Measurements from ENCODE around the gene NCKAP5. TPM values are rescaled to one million over a fixed set of nuclear protein-coding genes. Genes with fewer than 3 reads are reported as not detected.

Gene NCKAP5
- total and polyA plus RNA-seq, 9 of the 15 experiments (the other 6 are each of a cell fraction or from before 2014, with no cell fraction given): not detected

DNA sequence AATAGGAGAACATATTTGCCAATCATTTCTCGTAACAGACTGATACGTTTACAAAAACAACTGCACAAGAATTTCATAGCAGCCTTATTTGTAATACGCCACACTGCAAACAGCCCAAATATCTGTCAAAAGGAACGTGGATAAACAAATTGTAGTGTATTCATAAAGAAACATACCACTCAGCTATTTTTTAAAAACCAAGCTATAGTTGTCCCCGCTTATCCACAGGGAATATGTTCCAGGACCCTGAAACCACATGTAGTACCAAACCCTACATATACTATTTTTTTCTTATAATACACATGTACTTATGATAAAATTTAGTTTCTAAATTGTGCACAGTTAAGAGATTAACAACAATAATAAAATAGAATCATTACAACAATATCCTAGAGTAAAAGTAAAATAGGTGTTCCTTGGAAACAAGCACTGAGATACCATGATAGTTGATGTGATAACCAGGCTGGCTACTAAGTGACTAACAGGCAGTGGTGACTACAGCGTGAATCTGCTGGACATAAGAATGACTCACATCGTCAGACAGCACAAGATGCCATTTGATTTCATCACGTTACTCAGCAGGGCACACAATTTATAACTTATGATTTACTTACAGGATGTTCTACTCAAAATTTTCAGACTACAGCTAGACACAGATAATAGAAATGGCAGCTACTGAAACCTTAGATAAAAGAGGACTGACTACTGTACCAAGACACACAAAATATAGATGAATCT is 367.4 kb downstream of the NCKAP5 start (continued):
- TF ChIP-seq PCBP1 (IDR thresholded peaks at IDR 0.05; ENCODE audit: low read depth, low read length, poor library complexity, severe bottlenecking) (no peak), ZNF57 (CRISPR knock-in tag; IDR thresholded peaks at IDR 0.05) (no peak), ZNF316 (IDR thresholded peaks at IDR 0.05) (no peak), ZNF695 (CRISPR knock-in tag; IDR thresholded peaks at IDR 0.05) (no peak)

- H3K27me3 ChIP-seq (ENCODE audit: control insufficient read depth in 2 of 2, insufficient read depth in 2 of 2, low read length in 2 of 2): no peaks in the 10 kb centered on the region
- H3K9ac ChIP-seq (ENCODE audit: insufficient read depth in 1 of 2, low read depth in 2 of 2, low read length in 2 of 2): no peak overlapping the region
- intact Hi-C loops (cut with micrococcal nuclease) (no loop called here), in situ Hi-C loops (cut with MboI) (no loop called here)
- no peaks in the 10 kb centered on the region for H3K4me1 ChIP-seq (replicated peaks in 1 of 2; ENCODE audit: control insufficient read depth in 2 of 2, insufficient read depth in 2 of 2, low read length in 2 of 2)
- H3K4me3 ChIP-seq: no peak overlapping the region
- BruUV-seq (replicated peaks): no TSS peak
- H4K20me1 ChIP-seq (replicated peaks; ENCODE audit: control insufficient read depth, insufficient read depth, low read length): no peaks in the 10 kb centered on the region
- no peaks in the 10 kb centered on the region for H3K79me2 ChIP-seq (ENCODE audit: control insufficient read depth, insufficient read depth, low read length)
- H3K36me3 ChIP-seq (ENCODE audit: control insufficient read depth, insufficient read depth, low read length): no peaks in the 10 kb centered on the region
- no peak for FAIRE-seq
- no peak for DNase-seq (ENCODE audit: extremely low read depth in 1 of 4, low spot score in 3 of 4)
- H3K9me3 ChIP-seq (replicated peaks; ENCODE audit: control insufficient read depth, insufficient read depth, low read depth, low read length): no peaks in the 10 kb centered on the region
- no peak overlapping the region for H3K4me2 ChIP-seq (ENCODE audit: insufficient read depth, low read length)
- H3K27ac ChIP-seq (ENCODE audit: extremely low read depth, low read depth, low read length): no peak overlapping the region
- POLR2A ChIA-PET: no interaction called here
- CTCF ChIA-PET (ENCODE audit: low intra/inter-chr PET ratio): no interaction called here
- H3K9me1 ChIP-seq (ENCODE audit: control insufficient read depth, insufficient read depth, low read length): no peaks in the 10 kb centered on the region
- H2AFZ ChIP-seq (ENCODE audit: low read depth, low read length): no peak overlapping the region
- 0% methylated on average over 1 of the region's 1 CpG for WGBS (ENCODE audit: insufficient coverage, low coverage, missing lambda C conversion rate)
- no peak for ATAC-seq
- no peak for TF ChIP-seq ZNF589 (CRISPR knock-in tag; IDR thresholded peaks at IDR 0.05; ENCODE audit: low read depth)
- TF ChIP-seq, protein P1, sequence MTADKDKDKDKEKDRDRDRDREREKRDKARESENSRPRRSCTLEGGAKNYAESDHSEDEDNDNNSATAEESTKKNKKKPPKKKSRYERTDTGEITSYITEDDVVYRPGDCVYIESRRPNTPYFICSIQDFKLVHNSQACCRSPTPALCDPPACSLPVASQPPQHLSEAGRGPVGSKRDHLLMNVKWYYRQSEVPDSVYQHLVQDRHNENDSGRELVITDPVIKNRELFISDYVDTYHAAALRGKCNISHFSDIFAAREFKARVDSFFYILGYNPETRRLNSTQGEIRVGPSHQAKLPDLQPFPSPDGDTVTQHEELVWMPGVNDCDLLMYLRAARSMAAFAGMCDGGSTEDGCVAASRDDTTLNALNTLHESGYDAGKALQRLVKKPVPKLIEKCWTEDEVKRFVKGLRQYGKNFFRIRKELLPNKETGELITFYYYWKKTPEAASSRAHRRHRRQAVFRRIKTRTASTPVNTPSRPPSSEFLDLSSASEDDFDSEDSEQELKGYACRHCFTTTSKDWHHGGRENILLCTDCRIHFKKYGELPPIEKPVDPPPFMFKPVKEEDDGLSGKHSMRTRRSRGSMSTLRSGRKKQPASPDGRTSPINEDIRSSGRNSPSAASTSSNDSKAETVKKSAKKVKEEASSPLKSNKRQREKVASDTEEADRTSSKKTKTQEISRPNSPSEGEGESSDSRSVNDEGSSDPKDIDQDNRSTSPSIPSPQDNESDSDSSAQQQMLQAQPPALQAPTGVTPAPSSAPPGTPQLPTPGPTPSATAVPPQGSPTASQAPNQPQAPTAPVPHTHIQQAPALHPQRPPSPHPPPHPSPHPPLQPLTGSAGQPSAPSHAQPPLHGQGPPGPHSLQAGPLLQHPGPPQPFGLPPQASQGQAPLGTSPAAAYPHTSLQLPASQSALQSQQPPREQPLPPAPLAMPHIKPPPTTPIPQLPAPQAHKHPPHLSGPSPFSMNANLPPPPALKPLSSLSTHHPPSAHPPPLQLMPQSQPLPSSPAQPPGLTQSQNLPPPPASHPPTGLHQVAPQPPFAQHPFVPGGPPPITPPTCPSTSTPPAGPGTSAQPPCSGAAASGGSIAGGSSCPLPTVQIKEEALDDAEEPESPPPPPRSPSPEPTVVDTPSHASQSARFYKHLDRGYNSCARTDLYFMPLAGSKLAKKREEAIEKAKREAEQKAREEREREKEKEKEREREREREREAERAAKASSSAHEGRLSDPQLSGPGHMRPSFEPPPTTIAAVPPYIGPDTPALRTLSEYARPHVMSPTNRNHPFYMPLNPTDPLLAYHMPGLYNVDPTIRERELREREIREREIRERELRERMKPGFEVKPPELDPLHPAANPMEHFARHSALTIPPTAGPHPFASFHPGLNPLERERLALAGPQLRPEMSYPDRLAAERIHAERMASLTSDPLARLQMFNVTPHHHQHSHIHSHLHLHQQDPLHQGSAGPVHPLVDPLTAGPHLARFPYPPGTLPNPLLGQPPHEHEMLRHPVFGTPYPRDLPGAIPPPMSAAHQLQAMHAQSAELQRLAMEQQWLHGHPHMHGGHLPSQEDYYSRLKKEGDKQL (CRISPR knock-in tag; IDR thresholded peaks at IDR 0.05; ENCODE audit: borderline replicate concordance): no peak
- TF ChIP-seq ZNF764 (CRISPR knock-in tag; IDR thresholded peaks at IDR 0.05; ENCODE audit: low read depth): no peak
- TF ChIP-seq, protein P2, sequence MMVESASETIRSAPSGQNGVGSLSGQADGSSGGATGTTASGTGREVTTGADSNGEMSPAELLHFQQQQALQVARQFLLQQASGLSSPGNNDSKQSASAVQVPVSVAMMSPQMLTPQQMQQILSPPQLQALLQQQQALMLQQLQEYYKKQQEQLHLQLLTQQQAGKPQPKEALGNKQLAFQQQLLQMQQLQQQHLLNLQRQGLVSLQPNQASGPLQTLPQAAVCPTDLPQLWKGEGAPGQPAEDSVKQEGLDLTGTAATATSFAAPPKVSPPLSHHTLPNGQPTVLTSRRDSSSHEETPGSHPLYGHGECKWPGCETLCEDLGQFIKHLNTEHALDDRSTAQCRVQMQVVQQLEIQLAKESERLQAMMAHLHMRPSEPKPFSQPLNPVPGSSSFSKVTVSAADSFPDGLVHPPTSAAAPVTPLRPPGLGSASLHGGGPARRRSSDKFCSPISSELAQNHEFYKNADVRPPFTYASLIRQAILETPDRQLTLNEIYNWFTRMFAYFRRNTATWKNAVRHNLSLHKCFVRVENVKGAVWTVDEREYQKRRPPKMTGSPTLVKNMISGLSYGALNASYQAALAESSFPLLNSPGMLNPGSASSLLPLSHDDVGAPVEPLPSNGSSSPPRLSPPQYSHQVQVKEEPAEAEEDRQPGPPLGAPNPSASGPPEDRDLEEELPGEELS (CRISPR knock-in tag; IDR thresholded peaks at IDR 0.05; ENCODE audit: borderline replicate concordance): no peak
- no peak for TF ChIP-seq FOXJ2 (tag; IDR thresholded peaks at IDR 0.05)
- TF ChIP-seq MEF2D (tag; conservative IDR thresholded peaks at IDR 0.05; ENCODE audit: low read depth): no peak
- TF ChIP-seq ZNF561 (CRISPR knock-in tag; conservative IDR thresholded peaks at IDR 0.05): no peak
- no peak for TF ChIP-seq ZNF24 (IDR thresholded peaks at IDR 0.05)
- TF ChIP-seq ZKSCAN3 (CRISPR knock-in tag; IDR thresholded peaks at IDR 0.05): no peak
- TF ChIP-seq ZNF232 (CRISPR knock-in tag; IDR thresholded peaks at IDR 0.05): no peak
- no peak for TF ChIP-seq ZNF274 (IDR thresholded peaks at IDR 0.05; ENCODE audit: borderline replicate concordance, low read depth, low read length)
Observed at GRCh38 chr2:133198678-133199077, 369.6 kb downstream of the NCKAP5 start.

Measured in K562 (cell line).